HepG2 (cell line): ENCODE results near the gene ZNF90. TPM values are rescaled to one million over a fixed set of nuclear protein-coding genes. Genes with fewer than 3 reads are reported as not detected.

ENCODE experiments used
- CREB3 ChIP-seq: sonication (generic); formaldehyde crosslinking; IDR thresholded peaks from 2 replicates; pipeline ENCODE4 v1.5.0; 2020; ENCODE audit warnings: missing genetic modification reagents
- DBP ChIP-seq: sonication (generic); formaldehyde crosslinking; IDR thresholded peaks from 2 replicates; pipeline ENCODE4 v1.4.0; 2020; ENCODE audit warnings: missing genetic modification reagents; ENCODE audit errors: not compliant biosample characterization
- HNF4A ChIP-seq: sonication (generic); formaldehyde crosslinking; IDR thresholded peaks from 2 replicates; pipeline ENCODE4 v1.4.0; 2020; ENCODE audit warnings: missing genetic modification reagents
- JUND ChIP-seq: sonication (generic); formaldehyde crosslinking; IDR thresholded peaks from 2 replicates; pipeline ENCODE4 v1.8.0; 2022; ENCODE audit warnings: mild to moderate bottlenecking, missing genetic modification reagents
- KMT2A ChIP-seq: sonication (generic); formaldehyde crosslinking; IDR thresholded peaks from 2 replicates; pipeline ENCODE4 v1.4.0; 2020; ENCODE audit warnings: missing genetic modification reagents
- PCBP1 ChIP-seq: fragments of 200-400 bp; formaldehyde crosslinking; IDR thresholded peaks from 2 replicates; pipeline ENCODE4 v1.6.1; 2017; ENCODE audit warnings: mild to moderate bottlenecking, low read depth, low read length, borderline replicate concordance
- SIN3A ChIP-seq: IDR thresholded peaks from 2 replicates; pipeline ENCODE4 v1.6.1; 2011; ENCODE audit warnings: low read depth, mild to moderate bottlenecking, control low read depth, low read length, borderline replicate concordance
- TIGD3 ChIP-seq: sonication (generic); formaldehyde crosslinking; IDR thresholded peaks from 2 replicates; pipeline ENCODE4 v1.5.1; 2020; ENCODE audit warnings: mild to moderate bottlenecking, missing genetic modification reagents, borderline replicate concordance
- WIZ ChIP-seq: sonication (generic); formaldehyde crosslinking; IDR thresholded peaks from 2 replicates; pipeline ENCODE4 v1.5.1; 2020; ENCODE audit warnings: mild to moderate bottlenecking, missing genetic modification reagents
- YEATS4 ChIP-seq: sonication (generic); formaldehyde crosslinking; IDR thresholded peaks from 2 replicates; pipeline ENCODE4 v1.4.0; 2020; ENCODE audit warnings: missing genetic modification reagents, borderline replicate concordance
- ZFP90 ChIP-seq: sonication (generic); formaldehyde crosslinking; IDR thresholded peaks from 2 replicates; pipeline ENCODE4 v1.8.0; 2022; ENCODE audit warnings: missing genetic modification reagents, mild to moderate bottlenecking, inconsistent platforms, borderline replicate concordance
- ZFP91 ChIP-seq: sonication (generic); formaldehyde crosslinking; IDR thresholded peaks from 2 replicates; pipeline ENCODE4 v1.9.0; 2022; ENCODE audit warnings: missing genetic modification reagents, mild to moderate bottlenecking, borderline replicate concordance
- ZNF407 ChIP-seq: sonication (generic); formaldehyde crosslinking; IDR thresholded peaks from one replicate; pipeline ENCODE4 v1.5.1; 2020; ENCODE audit warnings: mild to moderate bottlenecking, missing genetic modification reagents; ENCODE audit errors: not compliant biosample characterization
- ZNF605 ChIP-seq: sonication (generic); formaldehyde crosslinking; IDR thresholded peaks from 2 replicates; pipeline ENCODE4 v1.8.0; 2022; ENCODE audit warnings: mild to moderate bottlenecking, missing genetic modification reagents
- polyA plus RNA-seq, 8 experiments: library from polyadenylated mRNA; depleted of rRNA in 3 of 8; stranded (reverse) in 7 of 8; unstranded in 1 of 8; fragments of >200 nt; fragmentation: Illumina TruSeq in 4 of 8; extraction: Trizol in 4 of 8; gene quantifications; 2 replicates each; pipeline versions ENCODE4 v1.2.1 to v1.2.3, GENCODE V29; 2011 to 2016; ENCODE audit warnings: low read depth in 4 of 8, missing spikeins in 1 of 8, mixed read lengths in 1 of 8; ENCODE audit not compliant: insufficient read depth in 1 of 8
- total RNA-seq, 5 experiments: library from RNA; depleted of rRNA; stranded (reverse); fragments of >200 nt; fragmentation: Illumina TruSeq; extraction: Trizol; gene quantifications; 2 replicates each; pipeline ENCODE4 v1.2.3, GENCODE V29; 2016; ENCODE audit warnings: low read depth in 1 of 5

The ZNF90 gene
- total and polyA plus RNA-seq, 2 of the 13 experiments (the other 11 are each of a cell fraction or from before 2014, with no cell fraction given), result 2.1 to 3.8 TPM

- TF ChIP-seq CREB3 (no peak), JUND (CRISPR knock-in tag) (no peak), HNF4A (no peak), KMT2A (CRISPR knock-in tag) (no peak), ZFP90 (no peak), DBP (no peak), SIN3A (no peak), TIGD3 (CRISPR knock-in tag) (no peak), ZNF407 (CRISPR knock-in tag) (no peak), ZNF605 (CRISPR knock-in tag) (no peak), YEATS4 (CRISPR knock-in tag) (no peak), WIZ (CRISPR knock-in tag) (no peak), ZFP91 (CRISPR knock-in tag) (peak; percentile 33; the same call in 1 of the 2 replicates), PCBP1 (no peak)
Observed at GRCh38 chr19:20051841-20052768, 25.7 kb upstream of the ZNF90 start (continued).
